ENCODE measurements around the gene FOXG1. TPM values are rescaled to one million over a fixed set of nuclear protein-coding genes. Genes with fewer than 3 reads are reported as not detected.

Gene FOXG1
- polyA plus RNA-seq, 4 donors, result 0.01 TPM; not detected in 3

GRCh38 chr14:28754209-28754985 is 12.2 kb upstream of the FOXG1 start:
- H3K27me3 ChIP-seq (ENCODE audit: control insufficient read depth in 3 of 3, insufficient read depth in 3 of 3, low read length in 3 of 3), result peaks cover 0 to 56% (median 25%) of the 10 kb centered on the region in 3 donors
- WGBS, 3 donors, result 7 to 10% (median 9%) methylated on average over 9 of the region's 9 CpGs
- FAIRE-seq, result no peak

DNA sequence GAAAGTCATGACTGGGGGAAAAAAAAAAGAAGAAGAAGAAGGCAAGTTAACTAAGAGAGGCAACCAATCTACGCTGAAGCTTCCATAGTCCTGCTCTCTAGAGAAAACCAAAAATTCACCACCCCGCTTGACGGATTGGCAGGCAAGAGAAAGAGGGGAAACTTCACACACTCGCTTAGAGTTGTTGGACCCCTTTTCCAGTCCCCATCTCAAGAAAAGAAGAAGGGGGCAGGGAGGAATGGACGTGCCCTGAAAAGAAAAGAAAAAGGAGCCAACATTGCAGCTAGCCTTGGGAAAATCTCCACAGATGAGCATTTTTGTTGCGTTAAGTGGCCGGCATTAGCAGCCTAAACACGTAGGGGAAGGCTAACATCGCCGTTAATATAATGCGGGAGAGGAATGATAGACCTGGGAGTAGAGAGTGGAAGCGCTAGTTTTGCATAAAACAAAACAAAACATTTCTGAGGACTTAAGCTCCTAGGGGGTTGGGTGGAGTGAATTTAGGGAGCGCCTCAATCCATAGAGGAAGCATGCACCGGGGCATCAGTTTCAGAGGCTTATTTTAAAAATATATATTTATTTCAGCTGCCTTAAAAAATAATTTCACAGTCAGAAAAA is 11.3 kb upstream of the FOXG1 start:
- no peak overlapping the region for H3K27ac ChIP-seq (ENCODE audit: low read depth in 1 of 3, low read length in 2 of 3)
- peaks cover 0 to 7% (median 0%) of the 10 kb centered on the region in 3 donors for H3K4me1 ChIP-seq (ENCODE audit: control insufficient read depth in 3 of 3, insufficient read depth in 2 of 3, low read depth in 1 of 3, low read length in 2 of 3)
- WGBS, 3 donors, result 6 to 12% (median 10%) methylated on average over 14 of the region's 14 CpGs
- H3K36me3 ChIP-seq (ENCODE audit: control insufficient read depth in 3 of 3, insufficient read depth in 2 of 3, low read depth in 1 of 3, low read length in 3 of 3), result no peaks in the 10 kb centered on the region
- no peak overlapping the region for H3K4me3 ChIP-seq (ENCODE audit: low read depth in 1 of 3, low read length in 3 of 3)
- H3K9me3 ChIP-seq (ENCODE audit: control insufficient read depth in 2 of 2, insufficient read depth in 1 of 2, low read depth in 1 of 2, low read length in 1 of 2), result no peaks in the 10 kb centered on the region
- H3K27me3 ChIP-seq (ENCODE audit: control insufficient read depth in 3 of 3, insufficient read depth in 3 of 3, low read length in 3 of 3), result peaks cover 0 to 65% (median 34%) of the 10 kb centered on the region in 3 donors
- no peak for DNase-seq
- FAIRE-seq, result no peak

More at GRCh38 chr14:28754209-28754985, 12.2 kb upstream of the FOXG1 start:
- Histone ChIP-seq H3K4me1 (ENCODE audit: control insufficient read depth in 3 of 3, insufficient read depth in 2 of 3, low read depth in 1 of 3, low read length in 2 of 3) (peaks cover 0 to 4% (median 0%) of the 10 kb centered on the region in 3 donors), H3K9me3 (ENCODE audit: control insufficient read depth in 2 of 2, insufficient read depth in 1 of 2, low read depth in 1 of 2, low read length in 1 of 2) (no peaks in the 10 kb centered on the region), H3K36me3 (ENCODE audit: control insufficient read depth in 3 of 3, insufficient read depth in 2 of 3, low read depth in 1 of 3, low read length in 3 of 3) (no peaks in the 10 kb centered on the region), H3K27ac (ENCODE audit: low read depth in 1 of 3, low read length in 2 of 3) (no peak overlapping the region), H3K4me3 (ENCODE audit: low read depth in 1 of 3, low read length in 3 of 3) (no peak overlapping the region)
- DNase-seq, result peak; percentile 36 to 54

- Histone ChIP-seq H3K9me3 (ENCODE audit: control insufficient read depth in 2 of 2, insufficient read depth in 1 of 2, low read depth in 1 of 2, low read length in 1 of 2) (no peaks in the 10 kb centered on the region), H3K4me3 (ENCODE audit: low read depth in 1 of 3, low read length in 3 of 3) (no peak overlapping the region), H3K27me3 (ENCODE audit: control insufficient read depth in 3 of 3, insufficient read depth in 3 of 3, low read length in 3 of 3) (peaks cover 0 to 70% (median 38%) of the 10 kb centered on the region in 3 donors), H3K36me3 (ENCODE audit: control insufficient read depth in 3 of 3, insufficient read depth in 2 of 3, low read depth in 1 of 3, low read length in 3 of 3) (no peaks in the 10 kb centered on the region), H3K4me1 (ENCODE audit: control insufficient read depth in 3 of 3, insufficient read depth in 2 of 3, low read depth in 1 of 3, low read length in 2 of 3) (peaks cover 0 to 7% (median 0%) of the 10 kb centered on the region in 3 donors), H3K27ac (ENCODE audit: low read depth in 1 of 3, low read length in 2 of 3) (no peak overlapping the region)
- DNase-seq (no peak), FAIRE-seq (no peak)
- WGBS, 3 donors, result 8 to 11% (median 9%) methylated on average over 3 of the region's 3 CpGs
Measured at GRCh38 chr14:28755884-28756268, 10.7 kb upstream of the FOXG1 start.

DNA sequence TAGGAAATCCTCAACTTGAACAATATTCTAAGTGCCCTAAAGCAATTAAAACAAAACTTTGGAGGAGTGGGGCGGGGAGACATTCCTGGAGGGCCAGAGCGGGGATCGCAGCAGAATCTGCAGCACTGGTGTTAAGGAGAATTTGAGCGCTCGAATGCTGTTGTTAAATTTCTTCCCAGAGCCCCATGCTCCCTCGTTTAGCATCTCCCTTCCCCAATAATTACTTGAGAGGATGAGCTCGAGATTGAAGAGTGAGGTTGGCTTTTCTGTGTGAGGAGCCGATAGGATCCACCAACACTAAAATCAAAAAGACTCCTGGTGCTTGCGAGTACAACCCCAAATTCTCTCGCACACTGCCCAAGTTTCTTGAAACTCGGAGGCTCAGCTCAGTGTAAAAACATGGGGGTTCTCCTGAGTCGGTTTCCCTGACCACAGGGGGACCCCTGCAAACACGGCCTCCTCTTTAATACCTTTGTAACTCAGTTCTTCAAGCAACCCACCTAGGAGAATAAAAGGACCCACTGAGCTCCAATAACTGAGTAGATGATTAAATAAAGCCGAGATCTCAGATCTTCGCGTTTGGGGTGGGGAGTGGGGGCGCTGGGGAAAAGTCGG is 10.2 kb upstream of the FOXG1 start:
- H3K27ac ChIP-seq (ENCODE audit: low read depth in 1 of 3, low read length in 2 of 3), result no peak overlapping the region
- FAIRE-seq, result no peak

GRCh38 chr14:28756884-28757570 is 9.6 kb upstream of the FOXG1 start:
- Histone ChIP-seq H3K36me3 (ENCODE audit: control insufficient read depth in 3 of 3, insufficient read depth in 2 of 3, low read depth in 1 of 3, low read length in 3 of 3) (no peaks in the 10 kb centered on the region), H3K4me3 (ENCODE audit: low read depth in 1 of 3, low read length in 3 of 3) (no peak overlapping the region), H3K4me1 (ENCODE audit: control insufficient read depth in 3 of 3, insufficient read depth in 2 of 3, low read depth in 1 of 3, low read length in 2 of 3) (peaks cover 0 to 7% (median 0%) of the 10 kb centered on the region in 3 donors), H3K9me3 (ENCODE audit: control insufficient read depth in 2 of 2, insufficient read depth in 1 of 2, low read depth in 1 of 2, low read length in 1 of 2) (no peaks in the 10 kb centered on the region), H3K27me3 (ENCODE audit: control insufficient read depth in 3 of 3, insufficient read depth in 3 of 3, low read length in 3 of 3) (peaks cover 0 to 76% (median 44%) of the 10 kb centered on the region in 3 donors), H3K27ac (ENCODE audit: low read depth in 1 of 3, low read length in 2 of 3) (no peak overlapping the region)
- 3 to 5% (median 3%) methylated on average over 23 of the region's 23 CpGs for WGBS, 3 donors
- FAIRE-seq (no peak), DNase-seq (peak; percentile 36 to 59)

More for the DNA sequence above, 10.2 kb upstream of the FOXG1 start:
- DNase-seq, result no peak
- H3K9me3 ChIP-seq (ENCODE audit: control insufficient read depth in 2 of 2, insufficient read depth in 1 of 2, low read depth in 1 of 2, low read length in 1 of 2), result no peaks in the 10 kb centered on the region
- WGBS, 3 donors, result 3 to 10% (median 9%) methylated on average over 18 of the region's 18 CpGs
- H3K4me1 ChIP-seq (ENCODE audit: control insufficient read depth in 3 of 3, insufficient read depth in 2 of 3, low read depth in 1 of 3, low read length in 2 of 3), result peaks cover 0 to 7% (median 0%) of the 10 kb centered on the region in 3 donors
- no peaks in the 10 kb centered on the region for H3K36me3 ChIP-seq (ENCODE audit: control insufficient read depth in 3 of 3, insufficient read depth in 2 of 3, low read depth in 1 of 3, low read length in 3 of 3)
- peaks cover 0 to 73% (median 40%) of the 10 kb centered on the region in 3 donors for H3K27me3 ChIP-seq (ENCODE audit: control insufficient read depth in 3 of 3, insufficient read depth in 3 of 3, low read length in 3 of 3)
- no peak overlapping the region for H3K4me3 ChIP-seq (ENCODE audit: low read depth in 1 of 3, low read length in 3 of 3)

GRCh38 chr14:28757786-28758185 is 8.8 kb upstream of the FOXG1 start:
- no peaks in the 10 kb centered on the region for H3K36me3 ChIP-seq (ENCODE audit: control insufficient read depth in 3 of 3, insufficient read depth in 2 of 3, low read depth in 1 of 3, low read length in 3 of 3)
- WGBS, 3 donors, result 11 to 27% (median 18%) methylated on average over 7 of the region's 7 CpGs
- peaks cover 0 to 7% (median 0%) of the 10 kb centered on the region in 3 donors for H3K4me1 ChIP-seq (ENCODE audit: control insufficient read depth in 3 of 3, insufficient read depth in 2 of 3, low read depth in 1 of 3, low read length in 2 of 3)
- FAIRE-seq (no peak), DNase-seq (no peak)
- H3K27ac ChIP-seq (ENCODE audit: low read depth in 1 of 3, low read length in 2 of 3), result no peak overlapping the region
- no peak overlapping the region for H3K4me3 ChIP-seq (ENCODE audit: low read depth in 1 of 3, low read length in 3 of 3)
- H3K9me3 ChIP-seq (ENCODE audit: control insufficient read depth in 2 of 2, insufficient read depth in 1 of 2, low read depth in 1 of 2, low read length in 1 of 2), result no peaks in the 10 kb centered on the region
- peaks cover 0 to 84% (median 48%) of the 10 kb centered on the region in 3 donors for H3K27me3 ChIP-seq (ENCODE audit: control insufficient read depth in 3 of 3, insufficient read depth in 3 of 3, low read length in 3 of 3)

DNA sequence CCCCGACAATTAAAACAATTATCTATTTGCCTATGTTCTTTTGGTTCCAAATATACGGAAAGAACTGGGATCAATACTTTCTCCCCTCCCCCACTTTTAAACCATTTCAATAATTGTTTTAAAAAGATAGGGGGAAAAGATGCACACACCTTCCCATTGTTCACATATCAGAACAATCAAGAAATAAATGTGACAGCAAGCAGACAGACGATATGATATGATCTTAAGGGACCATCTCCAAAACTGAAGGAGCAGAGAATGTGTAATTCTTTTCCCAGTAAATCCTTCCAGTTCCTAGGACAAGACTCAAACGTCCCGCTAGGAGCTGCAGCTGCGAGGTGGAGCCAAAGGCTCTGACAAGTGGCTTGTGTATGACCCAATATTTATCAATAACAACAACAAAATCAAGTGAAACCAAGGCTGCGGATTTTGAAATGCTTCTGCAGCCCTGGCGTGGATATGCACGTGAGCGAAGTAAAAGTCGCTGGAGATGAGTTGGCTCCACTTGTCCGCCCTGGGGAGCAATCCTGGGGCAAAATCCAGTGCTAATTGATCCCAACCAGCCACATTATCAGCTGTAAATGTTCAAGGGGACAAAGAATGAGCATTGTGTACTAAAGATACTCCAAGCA is 8.2 kb upstream of the FOXG1 start:
- FAIRE-seq (no peak), DNase-seq (no peak)
- 7 to 9% (median 8%) methylated on average over 12 of the region's 12 CpGs for WGBS, 3 donors
- no peaks in the 10 kb centered on the region for H3K36me3 ChIP-seq (ENCODE audit: control insufficient read depth in 3 of 3, insufficient read depth in 2 of 3, low read depth in 1 of 3, low read length in 3 of 3)
- H3K27ac ChIP-seq (ENCODE audit: low read depth in 1 of 3, low read length in 2 of 3), result no peak overlapping the region
- peaks cover 0 to 87% (median 48%) of the 10 kb centered on the region in 3 donors for H3K27me3 ChIP-seq (ENCODE audit: control insufficient read depth in 3 of 3, insufficient read depth in 3 of 3, low read length in 3 of 3)
- H3K4me1 ChIP-seq (ENCODE audit: control insufficient read depth in 3 of 3, insufficient read depth in 2 of 3, low read depth in 1 of 3, low read length in 2 of 3), result peaks cover 0 to 7% (median 0%) of the 10 kb centered on the region in 3 donors
- H3K4me3 ChIP-seq (ENCODE audit: low read depth in 1 of 3, low read length in 3 of 3), result no peak overlapping the region
- H3K9me3 ChIP-seq (ENCODE audit: control insufficient read depth in 2 of 2, insufficient read depth in 1 of 2, low read depth in 1 of 2, low read length in 1 of 2), result no peaks in the 10 kb centered on the region

All from small intestine (tissue), 7 donors.